HepG2 (cell line): ENCODE measurements around the gene FAM163B. TPM values are rescaled to one million over a fixed set of nuclear protein-coding genes. Genes with fewer than 3 reads are reported as not detected.

ENCODE experiments used
- ATAC-seq: fragments of 200-7000 bp; cut with Tn5 transposase; 3 replicates; pipeline ENCODE4 v1.9.1; 2020; ENCODE audit warnings: mild to moderate bottlenecking, moderate library complexity
- BruUV-seq: library from RNA; stranded (reverse); fragments of 400-500 nt; replicated peaks from 2 replicates; lab custom pipeline; 2021; lab: Mats Ljungman, UMichigan
- CTCF ChIA-PET: fragments of 300-600 bp; formaldehyde crosslinking; extraction: SDS; loops from one replicate; lab custom pipeline; 2021; ENCODE audit warnings: low total read pairs, inconsistent platforms, low intra/inter-chr PET ratio; lab: Yijun Ruan, JAX
- POLR2A ChIA-PET: fragments of 350-600 bp; sonication (Branson Sonifier 250); formaldehyde crosslinking; loops from one replicate; lab custom pipeline; 2020; ENCODE audit warnings: antibody characterized with exemption, inconsistent platforms; lab: Yijun Ruan, JAX
- DNase-seq: peaks from one replicate; pipeline ENCODE4 v3.0.0-alpha.2; 2015; ENCODE audit warnings: low spot score
- FAIRE-seq: peaks from 3 replicates; lab custom pipeline; 2011; peaks lifted over from hg19 to GRCh38; lab: Jason Lieb, UNC
- H2AFZ ChIP-seq: one replicate; pipeline ENCODE4 v1.6.1; 2011; ENCODE audit warnings: low read length, inconsistent platforms
- H3K27ac ChIP-seq: fragments of 300-600 bp; 3 replicates; pipeline ENCODE4 v1.8.0; 2011; ENCODE audit warnings: mixed run types, mild to moderate bottlenecking, mixed read lengths, low read length, inconsistent platforms; ENCODE audit not compliant: insufficient read depth; ENCODE audit errors: extremely low read length
- H3K27me3 ChIP-seq, 2 experiments: fragments of 200-600 bp in 1 of 2; 2 replicates in 1 of 2; 3 replicates in 1 of 2; pipeline versions ENCODE4 v1.6.0 to v1.8.0; 2011; ENCODE audit warnings: low read length in 2 of 2, mild to moderate bottlenecking in 2 of 2, moderate library complexity in 2 of 2, inconsistent platforms in 1 of 2; ENCODE audit not compliant: insufficient read depth in 2 of 2, control insufficient read depth in 1 of 2
- H3K36me3 ChIP-seq, 2 experiments: fragments of 200-600 bp in 1 of 2; replicated peaks in 1 of 2; 2 replicates in 1 of 2; 3 replicates in 1 of 2; pipeline versions ENCODE4 v1.5.1 to v1.8.0; 2011; ENCODE audit warnings: low read length in 2 of 2, inconsistent platforms in 1 of 2; ENCODE audit not compliant: insufficient read depth in 2 of 2, control insufficient read depth in 1 of 2
- H3K4me1 ChIP-seq: 2 replicates; pipeline ENCODE4 v1.5.1; 2012; ENCODE audit warnings: low read length, inconsistent platforms; ENCODE audit not compliant: insufficient read depth
- H3K4me2 ChIP-seq: 2 replicates; pipeline ENCODE4 v1.6.0; 2011; ENCODE audit warnings: low read depth, low read length, inconsistent platforms
- H3K4me3 ChIP-seq, 3 experiments: fragments of 200-600 bp in 1 of 3; sonication (generic), shearing (Covaris generic) in 1 of 3; replicated peaks in 1 of 3; 2 replicates each; pipeline ENCODE4 v1.5.1; 2011 to 2016; ENCODE audit warnings: low read length in 3 of 3, inconsistent platforms in 2 of 3, low read depth in 2 of 3, mild to moderate bottlenecking in 2 of 3, control low read depth in 1 of 3, mixed read lengths in 1 of 3; ENCODE audit not compliant: insufficient read depth in 1 of 3
- H3K79me2 ChIP-seq: one replicate; pipeline ENCODE4 v1.6.1; 2011; ENCODE audit warnings: low read length, inconsistent platforms; ENCODE audit not compliant: insufficient read depth
- H3K9ac ChIP-seq: 2 replicates; pipeline ENCODE4 v1.6.0; 2011; ENCODE audit warnings: mild to moderate bottlenecking, low read depth, low read length, inconsistent platforms; ENCODE audit not compliant: insufficient read depth
- H3K9me3 ChIP-seq: 2 replicates; pipeline ENCODE4 v1.5.1; 2012; ENCODE audit warnings: mild to moderate bottlenecking, low read length
- H4K20me1 ChIP-seq: 2 replicates; pipeline ENCODE4 v1.6.0; 2011; ENCODE audit warnings: inconsistent platforms, mild to moderate bottlenecking, low read length, moderate library complexity; ENCODE audit not compliant: insufficient read depth
- AGO1 ChIP-seq: fragments of 200-400 bp; formaldehyde crosslinking; IDR thresholded peaks from 2 replicates; pipeline ENCODE4 v1.6.1; 2017; ENCODE audit warnings: mild to moderate bottlenecking, low read depth, low read length, moderate library complexity; ENCODE audit not compliant: poor library complexity, severe bottlenecking
- CBFB ChIP-seq: sonication (generic); formaldehyde crosslinking; IDR thresholded peaks from 2 replicates; pipeline ENCODE4 v1.4.0; 2020; ENCODE audit warnings: missing genetic modification reagents
- FOXP1 ChIP-seq, 2 experiments: fragments of 450-650 bp in 1 of 2; IDR thresholded peaks; 2 replicates each; pipeline ENCODE4 v1.6.1; 2017 to 2018; ENCODE audit warnings: antibody characterized with exemption in 1 of 2
- MAFF ChIP-seq: IDR thresholded peaks from 2 replicates; pipeline ENCODE4 v1.6.1; 2011; ENCODE audit warnings: low read depth, low read length, improper control_type of control experiment
- POGZ ChIP-seq: sonication (generic); formaldehyde crosslinking; IDR thresholded peaks from 2 replicates; pipeline ENCODE4 v1.4.0; 2020; ENCODE audit warnings: mild to moderate bottlenecking, missing genetic modification reagents
- POLR2A ChIP-seq, 2 experiments: IDR thresholded peaks; 2 replicates each; pipeline ENCODE4 v1.6.1; 2011; ENCODE audit warnings: low read depth in 2 of 2, low read length in 2 of 2, mild to moderate bottlenecking in 1 of 2, moderate library complexity in 1 of 2; ENCODE audit not compliant: insufficient read depth in 1 of 2
- SALL2 ChIP-seq: sonication (generic); formaldehyde crosslinking; IDR thresholded peaks from 2 replicates; pipeline ENCODE4 v1.8.1; 2023; ENCODE audit warnings: mild to moderate bottlenecking, missing genetic modification reagents, inconsistent platforms
- ZBTB37 ChIP-seq: sonication (generic); formaldehyde crosslinking; IDR thresholded peaks from 2 replicates; pipeline ENCODE4 v1.4.0; 2020; ENCODE audit warnings: mild to moderate bottlenecking, missing genetic modification reagents
- ZC3H13 ChIP-seq: sonication (generic); formaldehyde crosslinking; IDR thresholded peaks from 2 replicates; pipeline ENCODE4 v1.8.1; 2023; ENCODE audit warnings: mild to moderate bottlenecking, missing genetic modification reagents, moderate library complexity
- ZNF282 ChIP-seq: fragments of 450-650 bp; IDR thresholded peaks from 2 replicates; pipeline ENCODE4 v1.6.1; 2018; ENCODE audit not compliant: partially characterized antibody
- ZNF512 ChIP-seq: sonication (generic); formaldehyde crosslinking; IDR thresholded peaks from 2 replicates; pipeline ENCODE4 v1.4.0; 2020; ENCODE audit warnings: mild to moderate bottlenecking, missing genetic modification reagents
- ZNF563 ChIP-seq: sonication (generic); formaldehyde crosslinking; IDR thresholded peaks from 2 replicates; pipeline ENCODE4 v1.8.0; 2022; ENCODE audit warnings: mild to moderate bottlenecking, moderate library complexity, missing genetic modification reagents
- ZNF589 ChIP-seq: sonication (generic); formaldehyde crosslinking; conservative IDR thresholded peaks from 2 replicates; pipeline ENCODE4 v1.8.0; 2022; ENCODE audit warnings: mild to moderate bottlenecking, moderate library complexity, missing genetic modification reagents
- ZNF629 ChIP-seq: sonication (generic); formaldehyde crosslinking; conservative IDR thresholded peaks from 2 replicates; pipeline ENCODE4 v1.5.0; 2020; ENCODE audit warnings: missing genetic modification reagents
- ZNF768 ChIP-seq: sonication (generic); formaldehyde crosslinking; IDR thresholded peaks from 2 replicates; pipeline ENCODE4 v1.4.0; 2020; ENCODE audit warnings: missing genetic modification reagents
- WGBS: methylation state at CpG from one replicate; pipeline ENCODE4 v1.1.6; 2017; ENCODE audit warnings: low lambda C conversion rate; 5-methylcytosine and 5-hydroxymethylcytosine counted together
- in situ Hi-C: cut with HindIII; loops from 2 replicates; pipeline ENCODE4 v1.10.0; 2017; ENCODE audit warnings: low pct_unique_long_range_greater_than_20kb; ENCODE audit not compliant: extremely low pct_ligation_motif_present
- intact Hi-C: fragments of 100-400 bp; cut with micrococcal nuclease; formaldehyde crosslinking; loops from one replicate; pipeline ENCODE4 v1.10.0; 2022; ENCODE audit not compliant: unreplicated experiment
- polyA plus RNA-seq, 8 experiments: library from polyadenylated mRNA; depleted of rRNA in 3 of 8; stranded (reverse) in 7 of 8; unstranded in 1 of 8; fragments of >200 nt; fragmentation: Illumina TruSeq in 4 of 8; extraction: Trizol in 4 of 8; gene quantifications; 2 replicates each; pipeline versions ENCODE4 v1.2.1 to v1.2.3, GENCODE V29; 2011 to 2016; ENCODE audit warnings: low read depth in 4 of 8, missing spikeins in 1 of 8, mixed read lengths in 1 of 8; ENCODE audit not compliant: insufficient read depth in 1 of 8
- total RNA-seq, 5 experiments: library from RNA; depleted of rRNA; stranded (reverse); fragments of >200 nt; fragmentation: Illumina TruSeq; extraction: Trizol; gene quantifications; 2 replicates each; pipeline ENCODE4 v1.2.3, GENCODE V29; 2016; ENCODE audit warnings: low read depth in 1 of 5

FAM163B gene
- total and polyA plus RNA-seq, 2 of the 13 experiments (the other 11 are each of a cell fraction or from before 2014, with no cell fraction given), result not detected

GRCh38 chr9:133656211-133657119 lies 47.3 kb upstream of the FAM163B start (continued):
- TF ChIP-seq ZNF629 (CRISPR knock-in tag) (peak; percentile 85), POGZ (CRISPR knock-in tag) (no peak), CBFB (CRISPR knock-in tag) (no peak), POLR2A (IDR thresholded peaks at IDR 0.05; ENCODE audit: insufficient read depth in 1 of 2, low read depth in 2 of 2, low read length in 2 of 2) (0 out of 4 replicates have a peak, but pooled peaks of 1 of the 2 experiments have one; percentile 18), ZNF768 (CRISPR knock-in tag) (0 out of 2 replicates have a peak, but pooled peaks have one; percentile 41)

- no peaks in the 10 kb centered on the region for H4K20me1 ChIP-seq
- H3K9me3 ChIP-seq, result no peaks in the 10 kb centered on the region
- H3K9ac ChIP-seq, result no peak overlapping the region
- DNase-seq (no peak), FAIRE-seq (no peak), ATAC-seq (no peak)
- TF ChIP-seq ZNF282, result no peak
- TF ChIP-seq MAFF, result no peak
- 0 out of 4 replicates have a peak, but pooled peaks of 1 of the 2 experiments have one; percentile 10 for TF ChIP-seq POLR2A (IDR thresholded peaks at IDR 0.05; ENCODE audit: insufficient read depth in 1 of 2, low read depth in 2 of 2, low read length in 2 of 2)
- TF ChIP-seq ZNF512 (CRISPR knock-in tag), result no peak
- peak; percentile 8 for TF ChIP-seq AGO1
- 0 out of 2 replicates have a peak, but pooled peaks have one; percentile 18 for TF ChIP-seq ZNF589
- no peak for TF ChIP-seq ZNF563
- TF ChIP-seq ZBTB37 (CRISPR knock-in tag), result no peak
- TF ChIP-seq FOXP1 (IDR thresholded peaks at IDR 0.05), result no peak
- TF ChIP-seq FOXP1 (CRISPR knock-in tag; IDR thresholded peaks at IDR 0.05), result no peak
- TF ChIP-seq SALL2 (CRISPR knock-in tag), result no peak
- TF ChIP-seq ZC3H13, result 0 out of 2 replicates have a peak, but pooled peaks have one; percentile 31
- intact Hi-C loops (no loop called here), in situ Hi-C loops (no loop called here)
- no peak overlapping the region for H2AFZ ChIP-seq
- peaks cover 44% of the 10 kb centered on the region for H3K4me1 ChIP-seq
- H3K36me3 ChIP-seq, result no peaks in the 10 kb centered on the region
- BruUV-seq, result no TSS peak
- ChIA-PET POLR2A (no interaction called here), CTCF (no interaction called here)
- 37% methylated on average over 6 of the region's 14 CpGs for WGBS
- H3K27me3 ChIP-seq, result peaks cover 3 to 25% of the 10 kb centered on the region in 2 experiments; a peak in 3 of 5 replicates
- H3K27ac ChIP-seq, result no peak overlapping the region
- H3K79me2 ChIP-seq, result no peaks in the 10 kb centered on the region
- H3K4me2 ChIP-seq, result no peak overlapping the region
- no peak overlapping the region for H3K4me3 ChIP-seq
These were observed 46.5 kb upstream of the FAM163B start for GRCh38 chr9:133655701-133656100.
